Adrenal gland (tissue), 5 donors: Measurements from ENCODE around the gene RIC8A.

Experiments
- POLR2A ChIP-seq, 2 donors: fragments of 450-650 bp; IDR thresholded peaks; one replicate each; pipeline ENCODE4 v1.6.1; 2017; ENCODE audit warnings: antibody characterized with exemption in 2 of 2, mild to moderate bottlenecking in 2 of 2, moderate library complexity in 1 of 2
- TF ChIP-seq, protein P1 (sequence below), 6 experiments: fragments of 450-650 bp in 4 of 6; fragments of 200-600 bp in 2 of 6; sonication (generic) in 1 of 6; IDR thresholded peaks; 1 replicate in 5 of 6; 2 replicates in 1 of 6; pipeline versions ENCODE4 v1.5.1 to v1.8.0; 2016 to 2021; ENCODE audit warnings: antibody characterized with exemption in 6 of 6, mild to moderate bottlenecking in 2 of 6, moderate library complexity in 1 of 6
- donor health status: DM: no; HTN: no; CAD: no.

DNA sequence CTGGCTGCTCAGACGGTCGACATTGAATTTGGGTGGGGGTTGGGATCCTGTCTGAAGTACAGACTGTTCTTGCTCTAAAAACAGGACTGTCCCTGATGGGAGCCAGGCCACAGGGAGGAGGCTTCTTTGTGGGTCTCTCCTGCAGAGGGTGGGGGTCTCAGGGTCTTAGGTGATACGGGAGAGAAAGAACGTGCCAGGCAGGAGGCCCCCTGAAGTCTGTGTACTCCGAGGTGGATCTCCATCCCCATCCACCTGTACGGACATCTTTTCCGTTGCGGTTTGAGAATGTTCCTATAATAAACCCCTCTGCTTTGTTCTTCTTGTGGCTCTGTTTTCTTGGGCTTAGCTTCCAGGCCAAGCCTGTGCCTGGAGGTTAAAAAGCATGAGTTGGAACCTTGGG, 45.2 kb downstream of the RIC8A start:
- TF ChIP-seq, protein P1, sequence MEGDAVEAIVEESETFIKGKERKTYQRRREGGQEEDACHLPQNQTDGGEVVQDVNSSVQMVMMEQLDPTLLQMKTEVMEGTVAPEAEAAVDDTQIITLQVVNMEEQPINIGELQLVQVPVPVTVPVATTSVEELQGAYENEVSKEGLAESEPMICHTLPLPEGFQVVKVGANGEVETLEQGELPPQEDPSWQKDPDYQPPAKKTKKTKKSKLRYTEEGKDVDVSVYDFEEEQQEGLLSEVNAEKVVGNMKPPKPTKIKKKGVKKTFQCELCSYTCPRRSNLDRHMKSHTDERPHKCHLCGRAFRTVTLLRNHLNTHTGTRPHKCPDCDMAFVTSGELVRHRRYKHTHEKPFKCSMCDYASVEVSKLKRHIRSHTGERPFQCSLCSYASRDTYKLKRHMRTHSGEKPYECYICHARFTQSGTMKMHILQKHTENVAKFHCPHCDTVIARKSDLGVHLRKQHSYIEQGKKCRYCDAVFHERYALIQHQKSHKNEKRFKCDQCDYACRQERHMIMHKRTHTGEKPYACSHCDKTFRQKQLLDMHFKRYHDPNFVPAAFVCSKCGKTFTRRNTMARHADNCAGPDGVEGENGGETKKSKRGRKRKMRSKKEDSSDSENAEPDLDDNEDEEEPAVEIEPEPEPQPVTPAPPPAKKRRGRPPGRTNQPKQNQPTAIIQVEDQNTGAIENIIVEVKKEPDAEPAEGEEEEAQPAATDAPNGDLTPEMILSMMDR (IDR thresholded peaks at IDR 0.05), result no peak
- TF ChIP-seq POLR2A (IDR thresholded peaks at IDR 0.05), result no peak
